Osteocyte (in vitro differentiated cells): ENCODE results near the gene SLC22A23. TPM values are rescaled to one million over a fixed set of nuclear protein-coding genes. Genes with fewer than 3 reads are reported as not detected.

Experiments used
- DNase-seq: peaks from one replicate; pipeline ENCODE4 v3.0.0; 2021; ENCODE audit warnings: mixed read lengths; ENCODE audit not compliant: unreplicated experiment; ENCODE audit errors: extremely low spot score
- H3K27ac Mint-ChIP-seq: one replicate; pipeline ENCODE4 v1.8.0; 2021; ENCODE audit warnings: mild to moderate bottlenecking, mixed read lengths; ENCODE audit not compliant: unreplicated experiment
- H3K27me3 Mint-ChIP-seq: one replicate; pipeline ENCODE4 v1.8.0; 2021; ENCODE audit warnings: mixed read lengths; ENCODE audit not compliant: unreplicated experiment
- H3K36me3 Mint-ChIP-seq: one replicate; pipeline ENCODE4 v1.8.0; 2021; ENCODE audit warnings: mixed read lengths; ENCODE audit not compliant: unreplicated experiment
- H3K4me1 Mint-ChIP-seq: one replicate; pipeline ENCODE4 v1.8.0; 2021; ENCODE audit warnings: mixed read lengths; ENCODE audit not compliant: unreplicated experiment
- H3K4me3 Mint-ChIP-seq: one replicate; pipeline ENCODE4 v1.8.0; 2021; ENCODE audit warnings: mild to moderate bottlenecking, moderate library complexity, mixed read lengths; ENCODE audit not compliant: unreplicated experiment
- H3K9me3 Mint-ChIP-seq: one replicate; pipeline ENCODE4 v1.8.0; 2021; ENCODE audit warnings: mixed read lengths; ENCODE audit not compliant: unreplicated experiment
- CTCF ChIP-seq: fragments of 200-600 bp; sonication (generic); IDR thresholded peaks from 2 replicates; pipeline ENCODE4 v1.5.0; 2021; ENCODE audit warnings: antibody characterized with exemption, mild to moderate bottlenecking, moderate library complexity
- total RNA-seq: library from RNA; stranded (reverse); gene quantifications from 2 replicates; pipeline ENCODE4 v1.2.1, GENCODE V29; 2021

Gene SLC22A23
- total RNA-seq, 1 donor from 2014 or later: 10.4 TPM

DNA sequence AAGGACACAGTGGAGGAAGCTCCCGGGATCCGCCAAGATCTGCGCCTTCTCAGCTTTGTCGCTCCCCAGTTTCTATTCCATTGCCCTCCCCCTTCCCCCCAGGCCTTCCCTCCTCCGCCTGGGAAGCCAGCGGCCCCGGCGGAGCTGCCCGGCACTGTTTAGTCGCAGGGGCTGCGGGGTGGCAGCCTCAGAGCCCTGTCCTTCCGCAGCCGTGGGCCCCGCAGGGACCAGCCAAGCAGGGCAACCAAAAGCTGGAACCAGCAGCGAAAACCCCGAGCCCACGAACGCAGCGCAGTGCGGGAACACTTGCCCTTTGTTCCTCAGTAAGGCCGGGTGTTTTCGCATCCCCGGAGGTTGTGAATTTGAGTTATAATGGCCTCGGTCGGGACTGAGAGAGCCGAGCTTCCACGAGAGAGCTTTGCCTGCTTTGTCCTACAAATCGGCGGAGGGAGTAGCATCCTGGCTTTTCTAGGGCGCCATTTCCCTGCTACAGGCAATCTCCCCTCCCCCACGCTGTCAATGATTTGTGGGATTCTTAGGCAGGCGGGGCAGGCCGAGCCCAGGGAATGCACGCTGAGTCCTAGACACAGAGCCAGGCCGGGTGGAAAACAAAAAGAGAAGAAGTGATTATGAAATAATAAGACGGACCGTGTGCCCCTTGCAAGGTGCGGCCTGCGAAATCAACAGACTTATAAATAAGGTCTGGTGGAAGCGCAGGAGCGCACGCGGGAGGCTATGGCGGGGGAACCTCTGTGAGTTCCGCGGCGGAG lies 225.4 kb downstream of the SLC22A23 start:
- H3K4me1 Mint-ChIP-seq: peaks cover 46% of the 10 kb centered on the region
- H3K4me3 Mint-ChIP-seq: peak overlapping the region; percentile 92
- peaks cover 6% of the 10 kb centered on the region for H3K27me3 Mint-ChIP-seq
- no peaks in the 10 kb centered on the region for H3K9me3 Mint-ChIP-seq
- peak overlapping the region; percentile 93 for H3K27ac Mint-ChIP-seq
- TF ChIP-seq CTCF: no peak
- H3K36me3 Mint-ChIP-seq: no peaks in the 10 kb centered on the region
- DNase-seq: no peak

DNA sequence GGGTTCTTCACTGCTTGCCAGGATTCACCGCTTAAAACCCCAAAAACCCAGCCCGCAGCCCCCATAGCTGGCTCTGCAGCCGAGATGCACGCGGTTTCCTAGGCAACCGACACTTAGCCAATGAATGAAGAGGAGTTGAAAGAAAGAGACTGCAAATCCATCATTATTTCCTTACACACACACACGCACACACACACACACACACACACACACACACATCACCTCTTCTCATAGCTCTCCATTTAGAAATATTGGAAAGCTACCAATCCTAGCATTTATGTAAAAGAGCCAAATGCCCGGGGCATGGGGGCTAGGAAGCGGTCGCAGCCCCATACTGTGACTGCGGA lies 226.0 kb downstream of the SLC22A23 start:
- peaks cover 52% of the 10 kb centered on the region for H3K4me1 Mint-ChIP-seq
- DNase-seq: no peak
- H3K36me3 Mint-ChIP-seq: no peaks in the 10 kb centered on the region
- no peaks in the 10 kb centered on the region for H3K9me3 Mint-ChIP-seq
- peak overlapping the region; percentile 92 for H3K4me3 Mint-ChIP-seq
- peak overlapping the region; percentile 93 for H3K27ac Mint-ChIP-seq
- no peak for TF ChIP-seq CTCF
- H3K27me3 Mint-ChIP-seq: peaks cover 6% of the 10 kb centered on the region

GRCh38 chr6:3230256-3230882 lies 226.5 kb downstream of the SLC22A23 start:
- Mint-ChIP-seq H3K27ac (peak overlapping the region; percentile 93), H3K4me3 (peak overlapping the region; percentile 92), H3K9me3 (no peaks in the 10 kb centered on the region), H3K36me3 (peaks cover 2% of the 10 kb centered on the region), H3K27me3 (peaks cover 6% of the 10 kb centered on the region), H3K4me1 (peaks cover 56% of the 10 kb centered on the region)
- DNase-seq: no peak
- no peak for TF ChIP-seq CTCF

DNA sequence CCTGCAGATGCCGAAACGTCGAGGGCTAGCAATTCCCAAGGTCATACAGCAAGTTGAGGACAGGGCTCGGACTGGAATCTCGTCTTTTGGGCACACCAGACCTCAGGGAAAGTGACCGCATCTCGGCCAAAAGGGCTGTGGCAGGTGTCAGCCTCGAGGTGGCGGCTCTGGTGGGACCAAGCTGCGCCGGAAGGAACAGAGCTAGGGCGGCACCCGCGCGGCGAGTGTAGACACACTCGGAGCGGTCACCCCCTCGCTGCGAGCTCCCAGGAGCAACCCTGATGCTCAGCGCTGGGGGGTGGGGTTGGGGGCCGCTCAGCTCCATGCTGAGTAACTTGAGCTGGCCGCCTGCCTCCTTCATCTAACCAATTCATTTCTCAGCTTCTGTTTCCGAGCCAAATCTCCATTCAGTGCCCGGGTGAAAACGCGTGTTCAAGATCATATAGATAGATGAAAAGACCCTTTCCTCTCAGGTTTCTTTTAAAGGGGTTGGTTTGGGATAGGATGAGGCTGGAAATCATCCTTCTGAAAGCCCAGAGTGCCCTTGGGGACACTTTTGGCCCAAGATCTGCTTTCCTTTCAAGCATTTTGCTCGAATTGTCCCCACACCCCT lies 227.2 kb downstream of the SLC22A23 start:
- Mint-ChIP-seq H3K27ac (peak overlapping the region; percentile 23), H3K4me3 (peak overlapping the region; percentile 92)

More for the DNA sequence above, 227.2 kb downstream of the SLC22A23 start:
- H3K27me3 Mint-ChIP-seq: peaks cover 6% of the 10 kb centered on the region
- no peaks in the 10 kb centered on the region for H3K9me3 Mint-ChIP-seq
- peaks cover 2% of the 10 kb centered on the region for H3K36me3 Mint-ChIP-seq
- DNase-seq: no peak
- TF ChIP-seq CTCF: no peak
- peaks cover 56% of the 10 kb centered on the region for H3K4me1 Mint-ChIP-seq
